ENCODE data around the gene MAX.
"Not testable (repeated sequence)": the region's sequence is repeated elsewhere in the genome, so short reads cannot be mapped to it uniquely, and the experiment has no call there.

Gene MAX

DNA sequence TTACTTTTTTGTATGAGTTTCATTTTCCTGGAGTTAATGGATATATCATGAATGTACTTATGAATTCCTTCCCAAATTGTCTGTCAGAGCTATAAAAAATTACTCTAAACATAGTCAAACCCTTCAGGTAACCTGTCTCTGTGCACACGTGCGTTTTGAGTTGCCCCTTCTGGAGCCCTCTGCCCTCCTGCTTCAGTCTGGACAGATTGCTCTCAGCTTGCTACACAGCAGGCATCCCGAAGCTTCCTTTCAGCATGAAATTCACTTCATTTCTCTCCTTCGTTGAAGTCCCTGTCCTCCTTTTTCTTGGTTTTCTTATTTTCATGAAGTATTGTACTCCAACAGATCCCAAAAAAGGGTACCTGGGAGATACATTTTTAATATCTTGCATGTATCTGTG, 68.3 kb downstream of the MAX start:
- no peak for DNase-seq (ENCODE audit: low read depth)

DNA sequence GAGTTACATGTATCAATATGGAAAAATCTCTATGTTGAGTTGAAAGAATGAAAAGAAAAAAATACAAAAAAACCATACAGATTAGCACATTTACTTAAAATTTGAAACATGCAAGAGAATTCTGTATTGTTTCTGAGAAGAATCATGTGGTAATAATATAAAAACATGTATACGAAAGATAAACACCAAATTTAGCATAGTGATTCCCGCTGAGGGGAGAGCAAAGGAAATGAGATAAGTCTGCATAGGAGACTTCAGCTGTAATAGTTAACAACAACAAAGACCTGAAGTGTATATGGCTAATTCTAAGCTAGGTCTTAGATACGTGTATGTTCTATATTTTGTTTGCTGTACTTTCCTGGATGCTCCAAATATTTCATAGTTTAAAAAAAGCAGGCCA, 69.1 kb downstream of the MAX start:
- no peak for DNase-seq (ENCODE audit: low read depth)

- no peak for DNase-seq (ENCODE audit: low read depth)
Observed at GRCh38 chr14:65032319-65032718, 70.0 kb downstream of the MAX start.

DNA sequence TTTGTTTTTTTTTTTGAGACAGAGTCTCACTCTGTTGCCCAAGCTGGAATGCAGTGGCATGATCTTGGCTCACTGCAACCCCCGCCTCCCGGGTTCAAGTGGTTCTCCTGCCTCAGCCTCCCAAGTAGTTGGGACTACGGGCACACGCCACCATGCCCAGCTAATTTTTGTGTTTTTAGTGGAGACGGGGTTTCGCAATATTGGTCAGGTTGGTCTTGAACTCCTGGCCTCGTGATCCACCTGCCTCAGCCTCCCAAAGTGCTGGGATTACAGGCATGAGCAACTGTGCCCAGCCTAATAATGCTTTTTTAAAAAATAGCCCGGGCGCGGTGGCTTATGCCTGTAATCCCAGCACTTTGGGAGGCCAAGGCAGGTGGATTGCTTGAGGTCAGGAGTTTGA, 71.0 kb downstream of the MAX start:
- DNase-seq (ENCODE audit: low read depth) = not testable (repeated sequence)

- DNase-seq (ENCODE audit: low read depth) = no peak
Observed at GRCh38 chr14:65028937-65029336, 73.4 kb downstream of the MAX start.

GRCh38 chr14:65027127-65027799, 75.1 kb downstream of the MAX start:
- no peak for DNase-seq (ENCODE audit: low read depth)

- DNase-seq (ENCODE audit: low read depth) = no peak
Observed at GRCh38 chr14:65026526-65026925, 75.8 kb downstream of the MAX start.

GRCh38 chr14:65025818-65026217, 76.5 kb downstream of the MAX start:
- DNase-seq (ENCODE audit: low read depth) = no peak
